ENCODE results near the gene HOXC11.

DNA sequence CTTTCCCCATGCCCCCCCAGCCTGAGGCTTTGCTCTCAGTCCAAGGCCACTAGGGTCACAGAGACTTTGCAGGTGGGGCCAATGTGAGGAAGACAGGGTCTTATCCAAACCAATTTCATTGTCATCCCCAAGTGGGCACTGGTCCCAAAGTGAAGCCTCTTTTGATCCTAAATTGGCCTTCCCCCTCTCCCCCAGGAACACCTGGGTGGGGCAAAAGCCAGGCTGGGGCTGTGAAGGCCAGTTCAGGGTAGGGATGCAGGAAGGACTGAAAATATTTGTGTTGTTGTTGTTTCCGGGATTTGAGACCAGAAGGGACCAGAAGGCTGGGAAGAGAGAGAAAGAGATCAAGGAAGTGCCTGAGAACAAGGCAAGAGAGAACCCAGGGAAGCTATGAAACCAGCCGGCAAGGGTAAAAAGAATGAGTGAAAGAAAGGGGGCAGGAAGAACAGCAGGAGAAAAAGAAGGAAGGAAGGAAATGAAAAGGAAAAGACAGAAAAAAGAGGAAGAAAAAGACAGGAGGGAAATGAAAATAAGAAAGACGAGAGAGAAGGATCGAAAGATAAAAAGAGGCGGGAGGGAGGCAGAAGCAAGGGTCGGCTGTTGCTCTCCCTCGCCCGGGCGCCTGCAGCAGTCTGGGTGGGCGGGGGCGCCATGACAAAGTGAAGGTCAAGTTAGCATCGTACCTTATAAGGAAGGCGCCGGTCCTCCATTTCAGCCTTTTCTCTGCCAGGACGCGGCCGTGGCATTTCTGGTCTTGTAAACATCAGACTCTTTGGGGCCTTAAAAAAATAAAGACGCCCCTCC is 7.4 kb upstream of the HOXC11 start:
- TF ChIP-seq POLR2A (IDR thresholded peaks at IDR 0.05), result no peak
- TF ChIP-seq, protein P1, sequence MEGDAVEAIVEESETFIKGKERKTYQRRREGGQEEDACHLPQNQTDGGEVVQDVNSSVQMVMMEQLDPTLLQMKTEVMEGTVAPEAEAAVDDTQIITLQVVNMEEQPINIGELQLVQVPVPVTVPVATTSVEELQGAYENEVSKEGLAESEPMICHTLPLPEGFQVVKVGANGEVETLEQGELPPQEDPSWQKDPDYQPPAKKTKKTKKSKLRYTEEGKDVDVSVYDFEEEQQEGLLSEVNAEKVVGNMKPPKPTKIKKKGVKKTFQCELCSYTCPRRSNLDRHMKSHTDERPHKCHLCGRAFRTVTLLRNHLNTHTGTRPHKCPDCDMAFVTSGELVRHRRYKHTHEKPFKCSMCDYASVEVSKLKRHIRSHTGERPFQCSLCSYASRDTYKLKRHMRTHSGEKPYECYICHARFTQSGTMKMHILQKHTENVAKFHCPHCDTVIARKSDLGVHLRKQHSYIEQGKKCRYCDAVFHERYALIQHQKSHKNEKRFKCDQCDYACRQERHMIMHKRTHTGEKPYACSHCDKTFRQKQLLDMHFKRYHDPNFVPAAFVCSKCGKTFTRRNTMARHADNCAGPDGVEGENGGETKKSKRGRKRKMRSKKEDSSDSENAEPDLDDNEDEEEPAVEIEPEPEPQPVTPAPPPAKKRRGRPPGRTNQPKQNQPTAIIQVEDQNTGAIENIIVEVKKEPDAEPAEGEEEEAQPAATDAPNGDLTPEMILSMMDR (IDR thresholded peaks at IDR 0.05), result no peak
- no peak for TF ChIP-seq POLR2AphosphoS5 (IDR thresholded peaks at IDR 0.05)

Data from sigmoid colon (tissue), 4 donors.